ENCODE results near the gene CADM1. TPM values are rescaled to one million over a fixed set of nuclear protein-coding genes. Genes with fewer than 3 reads are reported as not detected.

CADM1 gene
- total RNA-seq, 4 donors from 2014 or later, result 7.4 to 61.5 (median 28.5) TPM

GRCh38 chr11:115481528-115481927, 22.7 kb downstream of the CADM1 start:
- Histone ChIP-seq H3K27ac (no peak overlapping the region), H3K9me3 (no peaks in the 10 kb centered on the region), H3K4me1 (no peaks in the 10 kb centered on the region), H3K4me3 (no peak overlapping the region), H3K36me3 (no peaks in the 10 kb centered on the region), H3K27me3 (no peaks in the 10 kb centered on the region)
- DNase-seq, result no peak
- intact Hi-C loops (cut with DNase I; ENCODE audit: low total_unique reads), result no loop called here
- TF ChIP-seq POLR2A (IDR thresholded peaks at IDR 0.05) (no peak), CTCF (IDR thresholded peaks at IDR 0.05) (no peak)

DNA sequence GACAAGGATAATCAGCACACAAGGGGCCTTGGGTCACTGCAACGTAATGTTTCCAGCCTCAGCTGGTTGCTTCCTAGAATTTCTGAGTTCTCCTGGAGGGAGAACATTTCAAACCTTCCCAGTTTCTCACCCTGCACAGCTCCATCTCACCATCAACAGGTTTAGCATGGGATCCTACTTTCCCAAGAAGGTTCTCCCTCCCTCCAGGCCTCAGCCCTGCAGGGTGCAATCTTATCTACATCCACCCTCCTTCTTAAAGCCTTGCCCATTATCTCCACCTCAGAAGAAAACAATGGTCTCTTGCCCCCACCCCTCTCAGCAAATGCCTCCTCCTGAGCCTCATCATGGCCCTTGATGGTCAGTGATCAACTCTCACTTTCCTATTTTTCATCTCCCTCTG, 23.6 kb downstream of the CADM1 start:
- intact Hi-C loops (cut with DNase I; ENCODE audit: low total_unique reads), result no loop called here
- Histone ChIP-seq H3K27ac (no peak overlapping the region), H3K36me3 (no peaks in the 10 kb centered on the region), H3K9me3 (no peaks in the 10 kb centered on the region), H3K4me1 (no peaks in the 10 kb centered on the region), H3K4me3 (no peak overlapping the region), H3K27me3 (no peaks in the 10 kb centered on the region)
- no peak for DNase-seq
- TF ChIP-seq CTCF (IDR thresholded peaks at IDR 0.05) (no peak), POLR2A (IDR thresholded peaks at IDR 0.05) (no peak)

DNA sequence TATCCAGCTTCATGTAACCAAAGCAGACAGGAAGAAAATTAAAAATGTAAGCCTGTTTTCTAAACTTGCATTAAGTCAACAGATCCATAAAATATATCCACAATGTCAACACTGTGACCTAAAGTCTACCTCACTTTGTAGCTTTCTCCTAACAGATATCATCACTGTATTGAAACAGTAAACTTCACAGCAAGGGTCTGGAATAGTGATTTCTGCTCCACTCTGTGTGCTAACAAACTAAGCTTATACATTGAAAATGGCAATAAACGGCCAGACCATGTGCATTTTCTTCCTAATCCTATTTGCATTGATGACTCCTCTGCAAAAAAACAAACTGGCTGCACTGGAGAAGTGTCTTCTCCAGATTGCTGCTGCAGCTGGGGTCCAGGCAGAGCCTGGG, 26.8 kb downstream of the CADM1 start:
- no peaks in the 10 kb centered on the region for H3K9me3 ChIP-seq
- H3K4me1 ChIP-seq, result no peaks in the 10 kb centered on the region
- TF ChIP-seq POLR2A (IDR thresholded peaks at IDR 0.05) (no peak), CTCF (IDR thresholded peaks at IDR 0.05) (no peak)
- H3K36me3 ChIP-seq, result no peaks in the 10 kb centered on the region
- H3K4me3 ChIP-seq, result no peak overlapping the region
- no peak overlapping the region for H3K27ac ChIP-seq
- no peak for DNase-seq
- H3K27me3 ChIP-seq, result no peaks in the 10 kb centered on the region
- intact Hi-C loops (cut with DNase I; ENCODE audit: low total_unique reads), result no loop called here

- intact Hi-C loops (cut with DNase I; ENCODE audit: low total_unique reads), result no loop called here
- H3K4me1 ChIP-seq, result no peaks in the 10 kb centered on the region
- no peak for DNase-seq
Measured at GRCh38 chr11:115476463-115477286, 27.5 kb downstream of the CADM1 start.

More at GRCh38 chr11:115476463-115477286, 27.5 kb downstream of the CADM1 start:
- no peaks in the 10 kb centered on the region for H3K36me3 ChIP-seq
- no peak overlapping the region for H3K27ac ChIP-seq
- no peaks in the 10 kb centered on the region for H3K9me3 ChIP-seq
- H3K4me3 ChIP-seq, result no peak overlapping the region
- TF ChIP-seq CTCF (IDR thresholded peaks at IDR 0.05) (no peak), POLR2A (IDR thresholded peaks at IDR 0.05) (no peak)
- H3K27me3 ChIP-seq, result no peaks in the 10 kb centered on the region
